LNCAP (cell line): ENCODE data around the gene TGFBR2.

ENCODE experiments used
- CTCF ChIP-seq: fragments of 450-650 bp; IDR thresholded peaks from 2 replicates; pipeline ENCODE4 v1.5.1; 2017; ENCODE audit warnings: mild to moderate bottlenecking

Gene TGFBR2

GRCh38 chr3:30711151-30711550, 104.8 kb downstream of the TGFBR2 start:
- no peak for TF ChIP-seq CTCF

GRCh38 chr3:30711867-30712266, 105.5 kb downstream of the TGFBR2 start:
- TF ChIP-seq CTCF: no peak

- no peak for TF ChIP-seq CTCF
These were observed 106.6 kb downstream of the TGFBR2 start for GRCh38 chr3:30712991-30713390.

- TF ChIP-seq CTCF: no peak
These were observed 107.6 kb downstream of the TGFBR2 start for GRCh38 chr3:30713885-30714503.

- no peak for TF ChIP-seq CTCF
These were observed 113.1 kb downstream of the TGFBR2 start for GRCh38 chr3:30719536-30719935.

GRCh38 chr3:30720586-30721313, 114.3 kb downstream of the TGFBR2 start:
- no peak for TF ChIP-seq CTCF

GRCh38 chr3:30721314-30721634, 114.9 kb downstream of the TGFBR2 start:
- TF ChIP-seq CTCF: no peak
